Tongue (tissue), 2 donors: ENCODE measurements around the gene DBR1. TPM values are rescaled to one million over a fixed set of nuclear protein-coding genes. Genes with fewer than 3 reads are reported as not detected.

Experiments used
- DNase-seq: peaks from one replicate; pipeline ENCODE4 v3.0.0-alpha.2; 2015
- total RNA-seq: library from RNA; depleted of rRNA; stranded (reverse); fragments of >200 nt; gene quantifications from one replicate; pipeline ENCODE4 v1.2.3, GENCODE V29; 2014

DBR1 gene
- total RNA-seq, 1 donor from 2014 or later: 16.5 TPM

- peak; percentile 83 for DNase-seq
These were observed 55.9 kb downstream of the DBR1 start for GRCh38 chr3:138118612-138119422.

- peak; percentile 89 for DNase-seq
These were observed 59.4 kb downstream of the DBR1 start, which contains the start of gene DZIP1L for GRCh38 chr3:138114988-138115971. TSS of gene DZIP1L (minus strand) at chr3:138115608. CDS start at chr3:138103971, 11,637 bp downstream.

- peak; percentile 28 for DNase-seq
These were observed 60.2 kb downstream of the DBR1 start for GRCh38 chr3:138114431-138114918.

GRCh38 chr3:138113326-138113725 is 61.4 kb downstream of the DBR1 start:
- DNase-seq: no peak

GRCh38 chr3:138112362-138112761 is 62.4 kb downstream of the DBR1 start:
- peak; percentile 16 for DNase-seq

Other genes with a start within 250 kb of the DBR1 start
- 0.62 TPM for gene CLDN18, start 164.8 kb downstream of the DBR1 start, total RNA-seq
- 24.7 TPM for gene DZIP1L, start 59.3 kb downstream of the DBR1 start, total RNA-seq
- gene A4GNT, start 42.5 kb downstream of the DBR1 start, total RNA-seq: not detected
- 65.9 TPM for gene ARMC8, start 12.4 kb upstream of the DBR1 start, total RNA-seq
- gene NME9, start 154.9 kb upstream of the DBR1 start, total RNA-seq: 0.72 TPM
- 43.0 TPM for gene MRAS, start 173.7 kb upstream of the DBR1 start, total RNA-seq